Dendritic cell treated with granulocyte-macrophage colony-stimulating factor and Interleukin-4, amounts not matched to agents 40 ng/mL and 50 ng/mL, for 4 days (primary cell): ENCODE data around the gene SCAP.

Experiments used
- H3K27ac Mint-ChIP-seq: one replicate; pipeline ENCODE4 v1.8.0; 2022; ENCODE audit warnings: mild to moderate bottlenecking, mixed read lengths
- H3K27me3 Mint-ChIP-seq: one replicate; pipeline ENCODE4 v1.8.0; 2022; ENCODE audit warnings: mild to moderate bottlenecking, mixed read lengths
- H3K36me3 Mint-ChIP-seq: one replicate; pipeline ENCODE4 v1.8.0; 2022; ENCODE audit warnings: low read depth, mixed read lengths
- H3K4me1 Mint-ChIP-seq: one replicate; pipeline ENCODE4 v1.8.0; 2022; ENCODE audit warnings: low read depth, mixed read lengths
- H3K4me3 Mint-ChIP-seq: one replicate; pipeline ENCODE4 v1.8.0; 2022; ENCODE audit warnings: mild to moderate bottlenecking, moderate library complexity, mixed read lengths
- H3K9me3 Mint-ChIP-seq: one replicate; pipeline ENCODE4 v1.8.0; 2022; ENCODE audit warnings: mixed read lengths
- intact Hi-C: fragments of 100-400 bp; cut with micrococcal nuclease; formaldehyde crosslinking; loops from one replicate; pipeline ENCODE4 v1.15.0; 2022

The SCAP gene

GRCh38 chr3:47420511-47421484 lies 54.9 kb downstream of the SCAP start:
- H3K4me1 Mint-ChIP-seq = peaks cover 24% of the 10 kb centered on the region
- intact Hi-C loops = loop anchor here (1.0 kb wide), 2 partner anchors 56 to 93 kb away; partner anchors contain the start of gene ELP6
- H3K9me3 Mint-ChIP-seq = no peaks in the 10 kb centered on the region
- H3K27me3 Mint-ChIP-seq = no peaks in the 10 kb centered on the region
- peak overlapping the region; percentile 89 for H3K27ac Mint-ChIP-seq
- peak overlapping the region; percentile 32 for H3K4me3 Mint-ChIP-seq
- H3K36me3 Mint-ChIP-seq = peaks cover 91% of the 10 kb centered on the region

GRCh38 chr3:47420044-47420430 lies 55.7 kb downstream of the SCAP start:
- Mint-ChIP-seq H3K4me1 (peaks cover 24% of the 10 kb centered on the region), H3K27ac (no peak overlapping the region), H3K9me3 (no peaks in the 10 kb centered on the region), H3K27me3 (no peaks in the 10 kb centered on the region), H3K36me3 (peaks cover 91% of the 10 kb centered on the region), H3K4me3 (no peak overlapping the region)
- intact Hi-C loops = no loop called here

- no peaks in the 10 kb centered on the region for H3K27me3 Mint-ChIP-seq
- intact Hi-C loops = no loop called here
- peaks cover 24% of the 10 kb centered on the region for H3K4me1 Mint-ChIP-seq
- H3K36me3 Mint-ChIP-seq = peaks cover 91% of the 10 kb centered on the region
- no peak overlapping the region for H3K4me3 Mint-ChIP-seq
- H3K27ac Mint-ChIP-seq = no peak overlapping the region
- H3K9me3 Mint-ChIP-seq = no peaks in the 10 kb centered on the region
Measured at GRCh38 chr3:47419083-47420043, 56.4 kb downstream of the SCAP start.

GRCh38 chr3:47418167-47419082 lies 57.3 kb downstream of the SCAP start:
- H3K9me3 Mint-ChIP-seq = no peaks in the 10 kb centered on the region
- no peak overlapping the region for H3K4me3 Mint-ChIP-seq
- H3K4me1 Mint-ChIP-seq = peaks cover 24% of the 10 kb centered on the region
- peaks cover 91% of the 10 kb centered on the region for H3K36me3 Mint-ChIP-seq
- intact Hi-C loops = no loop called here
- no peak overlapping the region for H3K27ac Mint-ChIP-seq
- H3K27me3 Mint-ChIP-seq = no peaks in the 10 kb centered on the region

GRCh38 chr3:47416041-47416440 lies 59.7 kb downstream of the SCAP start:
- Mint-ChIP-seq H3K36me3 (peaks cover 99% of the 10 kb centered on the region), H3K9me3 (no peaks in the 10 kb centered on the region), H3K4me3 (no peak overlapping the region), H3K27me3 (no peaks in the 10 kb centered on the region), H3K27ac (no peak overlapping the region), H3K4me1 (peaks cover 5% of the 10 kb centered on the region)
- intact Hi-C loops = no loop called here

GRCh38 chr3:47414666-47415587 lies 60.8 kb downstream of the SCAP start:
- peaks cover 99% of the 10 kb centered on the region for H3K36me3 Mint-ChIP-seq
- no peaks in the 10 kb centered on the region for H3K9me3 Mint-ChIP-seq
- no peak overlapping the region for H3K4me3 Mint-ChIP-seq
- intact Hi-C loops = no loop called here
- no peak overlapping the region for H3K27ac Mint-ChIP-seq
- H3K4me1 Mint-ChIP-seq = no peaks in the 10 kb centered on the region
- no peaks in the 10 kb centered on the region for H3K27me3 Mint-ChIP-seq

- no peaks in the 10 kb centered on the region for H3K9me3 Mint-ChIP-seq
- H3K36me3 Mint-ChIP-seq = peaks cover 99% of the 10 kb centered on the region
- intact Hi-C loops = no loop called here
- H3K4me1 Mint-ChIP-seq = no peaks in the 10 kb centered on the region
- no peak overlapping the region for H3K4me3 Mint-ChIP-seq
- H3K27ac Mint-ChIP-seq = no peak overlapping the region
- H3K27me3 Mint-ChIP-seq = no peaks in the 10 kb centered on the region
Measured at GRCh38 chr3:47414161-47414564, 61.6 kb downstream of the SCAP start.

GRCh38 chr3:47413751-47414150 lies 62.0 kb downstream of the SCAP start:
- no peaks in the 10 kb centered on the region for H3K9me3 Mint-ChIP-seq
- H3K27ac Mint-ChIP-seq = no peak overlapping the region
- intact Hi-C loops = no loop called here
- H3K27me3 Mint-ChIP-seq = no peaks in the 10 kb centered on the region
- H3K4me3 Mint-ChIP-seq = no peak overlapping the region
- peaks cover 99% of the 10 kb centered on the region for H3K36me3 Mint-ChIP-seq
- H3K4me1 Mint-ChIP-seq = no peaks in the 10 kb centered on the region

- Mint-ChIP-seq H3K27me3 (no peaks in the 10 kb centered on the region), H3K4me1 (no peaks in the 10 kb centered on the region), H3K36me3 (peaks cover 99% of the 10 kb centered on the region), H3K9me3 (no peaks in the 10 kb centered on the region), H3K4me3 (no peak overlapping the region), H3K27ac (no peak overlapping the region)
- intact Hi-C loops = no loop called here
Measured at GRCh38 chr3:47412842-47413520, 62.8 kb downstream of the SCAP start.

GRCh38 chr3:47412453-47412756 lies 63.3 kb downstream of the SCAP start:
- Mint-ChIP-seq H3K9me3 (no peaks in the 10 kb centered on the region), H3K36me3 (peaks cover 100% of the 10 kb centered on the region)

GRCh38 chr3:47411696-47412452 lies 63.9 kb downstream of the SCAP start:
- no peak overlapping the region for H3K4me3 Mint-ChIP-seq
- H3K27me3 Mint-ChIP-seq = no peaks in the 10 kb centered on the region
- H3K27ac Mint-ChIP-seq = no peak overlapping the region
- intact Hi-C loops = no loop called here
- no peaks in the 10 kb centered on the region for H3K9me3 Mint-ChIP-seq
- peaks cover under 1% of the 10 kb centered on the region for H3K4me1 Mint-ChIP-seq
- H3K36me3 Mint-ChIP-seq = peaks cover 100% of the 10 kb centered on the region

More at GRCh38 chr3:47412453-47412756, 63.3 kb downstream of the SCAP start:
- Mint-ChIP-seq H3K4me3 (no peak overlapping the region), H3K27me3 (no peaks in the 10 kb centered on the region), H3K4me1 (no peaks in the 10 kb centered on the region), H3K27ac (no peak overlapping the region)
- intact Hi-C loops = no loop called here
